Hematopoietic multipotent progenitor cell treated with erythropoietin and hydrocortisone succinate and interleukin-3 and kit ligand, for 4 days (in vitro differentiated cells): ENCODE results near the gene MTNR1A.
"Not testable (repeated sequence)": the region's sequence is repeated elsewhere in the genome, so short reads cannot be mapped to it uniquely, and the experiment has no call there.

ENCODE experiments used
- DNase-seq: peaks from one replicate; pipeline ENCODE4 v3.0.0-alpha.2; 2015

Gene MTNR1A

DNA sequence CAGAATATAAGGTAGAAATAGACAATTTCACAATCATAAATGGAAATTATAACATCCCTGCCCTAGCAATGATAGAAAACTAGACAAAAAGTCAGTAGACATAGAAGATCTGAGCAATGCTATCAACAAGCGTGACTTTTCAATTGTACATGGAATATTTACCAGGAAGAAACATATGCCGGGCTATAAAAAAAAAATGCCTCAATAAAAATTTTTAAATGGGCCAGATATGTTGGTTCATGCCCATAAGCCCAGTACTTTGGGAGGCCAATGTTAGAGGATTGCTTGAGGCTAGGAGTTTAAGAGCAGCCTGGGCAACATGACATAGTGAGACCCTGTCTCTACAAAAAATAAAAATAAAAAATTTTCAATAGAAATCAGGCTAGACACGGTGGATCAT lies 5.3 kb upstream of the MTNR1A start:
- no peak for DNase-seq

DNA sequence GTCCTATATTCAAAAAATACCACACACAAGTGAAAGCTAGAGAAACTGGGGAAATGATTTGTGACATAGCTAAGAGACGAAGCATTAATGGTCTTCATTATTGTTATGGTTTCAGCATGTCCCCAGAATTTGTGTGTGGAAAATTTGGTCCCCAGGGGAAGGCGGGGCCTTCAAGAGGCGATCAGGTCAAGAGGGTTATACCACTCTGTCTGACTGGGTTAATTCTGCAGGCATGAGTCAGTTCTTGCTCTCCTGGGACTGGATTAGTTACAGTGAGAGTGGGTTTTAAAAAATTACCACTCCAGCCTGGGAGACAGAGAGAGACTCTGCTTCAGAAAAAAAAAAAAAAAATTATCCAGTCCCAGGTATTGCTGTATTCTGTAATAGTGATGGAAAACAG lies 2.1 kb upstream of the MTNR1A start:
- no peak for DNase-seq

DNA sequence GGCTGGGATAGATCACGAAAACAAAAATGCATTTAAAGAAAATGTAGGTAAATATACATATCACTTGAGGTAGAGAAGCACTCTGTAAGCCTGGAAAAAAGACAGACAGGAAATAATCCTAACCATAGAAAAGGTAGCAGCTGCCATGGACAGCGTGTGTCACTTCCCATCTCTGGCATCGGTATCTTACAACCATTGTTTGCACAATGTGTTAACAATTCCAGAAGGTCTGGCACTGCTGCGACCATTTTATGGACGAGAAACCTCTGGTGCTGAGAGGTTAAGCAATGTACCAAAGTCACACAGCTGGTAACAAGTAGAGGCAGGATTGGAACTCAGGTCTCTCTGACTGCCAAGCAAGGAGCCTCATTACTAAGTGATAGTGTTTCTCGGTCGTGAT lies 1.7 kb upstream of the MTNR1A start:
- no peak for DNase-seq

- DNase-seq, result no peak
Observed at GRCh38 chr4:186554539-186554913, 841 bp downstream of the MTNR1A start.

DNA sequence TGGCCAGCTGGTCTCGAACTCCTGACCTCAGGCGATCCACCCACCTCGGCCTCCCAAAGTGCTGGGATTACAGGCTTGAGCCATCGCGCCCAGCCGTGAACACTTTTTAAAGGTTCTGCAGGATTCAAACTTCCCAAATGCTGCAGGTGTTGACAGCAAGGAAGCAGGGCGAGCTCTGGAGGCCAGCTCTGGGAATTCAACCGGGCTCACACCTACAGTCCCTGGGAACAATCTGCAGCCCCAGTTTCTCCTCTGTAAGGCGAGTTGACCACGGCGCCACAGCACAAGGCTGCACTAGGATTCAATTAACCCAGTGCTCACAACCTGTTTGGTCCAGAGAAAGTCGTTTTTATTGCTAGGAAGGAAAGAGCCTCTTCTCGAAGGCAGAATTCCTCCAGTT lies 1.6 kb downstream of the MTNR1A start:
- DNase-seq, result no peak

DNA sequence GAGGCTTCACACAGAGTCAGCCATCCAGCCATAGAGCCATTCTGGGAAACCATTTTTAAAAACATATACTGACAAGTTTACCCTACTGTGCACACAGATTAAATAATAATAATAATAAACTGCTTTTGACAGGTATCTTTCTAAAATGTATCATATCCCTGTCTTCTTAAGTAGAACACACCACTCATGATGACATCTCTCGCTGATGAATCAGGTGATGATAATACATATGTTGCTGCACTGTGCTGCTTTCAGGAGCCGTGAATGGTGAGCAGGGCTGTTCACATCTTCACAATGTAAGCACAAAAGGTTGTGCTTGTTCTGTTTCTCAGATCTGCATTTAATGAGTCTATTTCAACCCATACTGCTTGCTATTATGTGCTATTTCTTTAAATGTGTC lies 3.5 kb downstream of the MTNR1A start:
- no peak for DNase-seq

- no peak for DNase-seq
Observed at GRCh38 chr4:186545436-186545835, 9.9 kb downstream of the MTNR1A start.

DNA sequence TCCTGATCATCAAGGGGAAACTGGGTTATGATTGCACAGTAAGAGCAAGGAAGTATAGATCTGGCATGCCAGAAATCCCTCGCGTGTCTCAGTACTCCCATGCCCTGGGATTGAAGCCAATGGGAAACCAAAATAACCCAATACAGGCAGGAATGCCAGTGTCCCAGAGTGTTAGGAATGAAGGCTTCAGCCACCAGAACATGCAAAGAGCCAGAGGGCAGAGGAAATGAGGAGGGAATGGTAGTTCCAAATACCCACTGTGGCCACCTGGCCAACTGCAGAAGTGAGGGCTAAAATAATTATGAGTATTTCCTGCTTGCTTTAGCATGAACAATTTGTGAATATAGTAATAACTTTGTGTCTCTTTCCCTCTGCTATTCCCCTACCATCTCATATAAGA lies 12.2 kb downstream of the MTNR1A start:
- no peak for DNase-seq

DNA sequence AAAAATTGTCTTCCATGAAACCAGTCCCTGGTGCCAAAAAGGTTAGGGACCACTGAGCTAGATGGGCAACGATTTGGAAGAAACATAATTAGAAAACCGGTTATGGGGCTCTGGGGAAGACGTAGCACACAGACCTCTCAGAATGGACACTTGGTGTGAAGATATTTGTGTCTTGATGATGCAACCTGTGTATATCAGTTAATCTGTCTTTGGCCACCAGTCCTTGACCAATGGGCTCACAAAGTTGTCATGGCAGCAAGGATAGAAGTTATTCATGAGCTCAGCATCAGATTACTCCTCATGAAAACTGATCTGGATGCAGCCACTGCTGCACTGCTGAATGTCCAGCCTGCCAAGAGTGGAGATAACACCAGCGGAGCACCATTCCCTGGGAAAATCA lies 13.6 kb downstream of the MTNR1A start:
- no peak for DNase-seq

- no peak for DNase-seq
Observed at GRCh38 chr4:186537843-186538521, 17.4 kb downstream of the MTNR1A start.

GRCh38 chr4:186536285-186536684 lies 19.1 kb downstream of the MTNR1A start:
- DNase-seq, result no peak

DNA sequence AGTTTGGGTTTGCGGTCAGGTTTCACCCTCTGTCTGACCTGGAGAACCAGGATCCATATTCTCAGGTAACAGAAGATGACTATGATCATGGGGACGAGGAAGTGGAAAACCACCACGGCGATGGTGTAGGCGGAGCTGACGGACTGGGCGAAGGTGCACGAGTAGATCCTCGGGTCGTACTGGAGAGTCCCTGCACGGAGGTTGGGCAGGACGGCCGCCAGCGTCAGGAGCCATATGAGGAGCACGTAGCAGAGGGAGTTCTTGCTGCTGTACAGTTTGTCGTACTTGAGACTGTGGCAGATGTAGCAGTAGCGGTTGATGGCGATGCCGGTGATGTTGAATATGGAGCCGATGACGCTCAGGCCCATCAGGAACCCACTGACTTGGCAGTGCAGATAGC lies 21.3 kb downstream of the MTNR1A start:
- no peak for DNase-seq

DNA sequence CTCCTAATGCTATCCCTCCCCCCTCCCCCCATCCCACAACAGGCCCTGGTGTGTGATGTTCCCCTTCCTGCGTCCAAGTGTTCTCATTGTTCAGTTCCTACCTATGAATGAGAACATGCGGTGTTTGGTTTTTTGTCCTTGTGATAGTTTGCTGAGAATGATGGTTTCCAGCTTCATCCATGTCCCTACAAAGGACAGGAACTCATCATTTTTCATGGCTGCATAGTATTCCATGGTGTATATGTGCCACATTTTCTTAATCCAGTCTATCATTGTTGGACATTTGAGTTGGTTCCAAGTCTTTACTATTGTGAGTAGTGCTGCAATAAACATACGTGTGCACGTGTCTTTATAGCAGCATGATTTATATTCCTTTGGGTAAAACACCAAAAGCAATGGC lies 31.4 kb downstream of the MTNR1A start:
- DNase-seq, result not testable (repeated sequence)

DNA sequence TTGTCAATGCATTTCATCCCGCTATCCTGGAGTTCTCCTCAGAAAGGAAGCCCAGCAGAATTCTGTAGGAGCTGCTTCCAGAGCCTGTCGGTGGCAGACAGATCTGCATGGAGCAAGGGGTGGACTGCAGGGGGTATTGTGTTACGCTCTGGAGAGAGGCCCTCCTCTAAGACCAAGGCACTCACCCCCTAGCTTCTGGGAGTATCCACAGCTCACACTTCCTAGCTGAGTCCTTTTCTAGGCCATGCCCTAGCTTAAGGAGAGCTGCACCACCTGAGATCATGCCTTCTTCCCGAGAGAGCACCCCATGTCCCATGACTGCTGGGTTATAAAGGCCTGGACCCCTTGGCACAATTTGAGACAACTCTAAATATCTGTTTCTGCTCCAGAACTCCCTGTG lies 39.1 kb downstream of the MTNR1A start:
- DNase-seq, result no peak

- DNase-seq, result no peak
Observed at GRCh38 chr4:186514271-186514950, 41.0 kb downstream of the MTNR1A start.

GRCh38 chr4:186504771-186505170 lies 50.6 kb downstream of the MTNR1A start:
- not testable (repeated sequence) for DNase-seq

GRCh38 chr4:186502231-186502630 lies 53.1 kb downstream of the MTNR1A start:
- DNase-seq, result no peak

GRCh38 chr4:186501554-186501953 lies 53.8 kb downstream of the MTNR1A start:
- DNase-seq, result no peak

- DNase-seq, result no peak
Observed at GRCh38 chr4:186500721-186501304, 54.6 kb downstream of the MTNR1A start.

DNA sequence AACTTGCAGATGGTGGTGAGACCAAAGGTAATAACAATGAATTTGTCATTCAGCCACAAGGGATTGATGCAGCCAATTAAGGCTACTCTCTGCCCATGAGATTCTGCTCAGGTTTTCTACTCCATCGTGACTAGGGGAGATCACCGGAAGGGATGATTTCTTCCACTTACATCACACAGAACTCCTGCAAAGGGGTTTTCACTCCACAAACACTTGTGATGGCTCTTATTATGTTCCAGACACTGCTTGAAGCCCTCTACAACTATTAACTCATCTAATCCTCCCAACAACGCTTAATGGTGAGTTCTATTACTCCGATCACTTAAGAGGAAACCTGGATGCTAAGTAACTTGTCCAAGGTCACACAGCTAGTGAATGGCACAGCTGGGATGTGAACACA lies 55.9 kb downstream of the MTNR1A start:
- no peak for DNase-seq

DNA sequence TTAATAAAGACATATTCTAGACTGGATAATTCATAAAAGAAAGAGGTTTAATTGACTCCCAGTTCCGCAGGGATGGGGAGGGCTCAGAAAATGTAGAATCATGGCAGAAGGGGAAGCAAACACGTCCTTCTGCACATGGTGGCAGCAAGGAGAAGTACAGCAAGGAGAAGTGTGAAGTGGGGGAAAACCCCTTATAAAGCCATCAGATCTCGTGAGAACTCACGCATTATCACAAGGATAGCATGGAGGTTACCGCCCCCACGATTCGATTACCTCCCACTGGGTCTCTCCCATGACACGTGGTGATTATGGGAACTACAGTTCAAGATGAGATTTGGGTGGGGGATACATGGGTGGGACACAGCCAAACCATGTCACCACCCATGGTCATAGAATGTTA lies 58.3 kb downstream of the MTNR1A start:
- no peak for DNase-seq

- no peak for DNase-seq
Observed at GRCh38 chr4:186494496-186494895, 60.9 kb downstream of the MTNR1A start.

GRCh38 chr4:186487726-186488125 lies 67.6 kb downstream of the MTNR1A start:
- no peak for DNase-seq

GRCh38 chr4:186486172-186486571 lies 69.2 kb downstream of the MTNR1A start:
- no peak for DNase-seq
